GM15510 (cell line): ENCODE results near the gene CTDSPL.

Experiments
- POLR2A ChIP-seq: IDR thresholded peaks from 3 replicates; pipeline ENCODE4 v1.6.1; 2011; ENCODE audit warnings: borderline replicate concordance; ENCODE audit not compliant: insufficient read length; ENCODE audit errors: extremely low read depth

Gene CTDSPL

GRCh38 chr3:37867144-37867543 lies 5.5 kb downstream of the CTDSPL start:
- no peak for TF ChIP-seq POLR2A

DNA sequence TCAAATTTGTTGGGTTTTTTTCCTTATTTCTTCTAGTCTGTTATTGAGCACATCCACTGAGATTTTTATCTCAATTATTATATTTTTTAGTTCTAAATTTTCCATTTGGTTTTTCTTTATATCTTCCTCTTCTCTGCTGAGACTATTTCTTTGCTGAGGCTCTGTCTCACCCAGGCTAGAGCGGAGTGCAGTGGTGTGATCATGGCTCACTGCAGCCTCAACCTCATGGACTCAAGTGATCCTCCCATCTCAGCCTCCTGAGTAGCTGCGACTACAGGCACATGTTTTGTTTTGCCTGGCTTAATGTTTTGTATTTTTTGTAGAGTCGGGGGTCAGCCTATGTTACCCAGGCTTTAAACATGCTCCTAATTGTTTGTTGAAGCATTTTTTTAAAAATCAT lies 10.2 kb downstream of the CTDSPL start:
- TF ChIP-seq POLR2A = no peak

GRCh38 chr3:37872413-37873160 lies 10.9 kb downstream of the CTDSPL start:
- TF ChIP-seq POLR2A = no peak

GRCh38 chr3:37876279-37876678 lies 14.6 kb downstream of the CTDSPL start:
- TF ChIP-seq POLR2A = no peak

- no peak for TF ChIP-seq POLR2A
These were observed 21.0 kb downstream of the CTDSPL start for GRCh38 chr3:37882711-37883110.

DNA sequence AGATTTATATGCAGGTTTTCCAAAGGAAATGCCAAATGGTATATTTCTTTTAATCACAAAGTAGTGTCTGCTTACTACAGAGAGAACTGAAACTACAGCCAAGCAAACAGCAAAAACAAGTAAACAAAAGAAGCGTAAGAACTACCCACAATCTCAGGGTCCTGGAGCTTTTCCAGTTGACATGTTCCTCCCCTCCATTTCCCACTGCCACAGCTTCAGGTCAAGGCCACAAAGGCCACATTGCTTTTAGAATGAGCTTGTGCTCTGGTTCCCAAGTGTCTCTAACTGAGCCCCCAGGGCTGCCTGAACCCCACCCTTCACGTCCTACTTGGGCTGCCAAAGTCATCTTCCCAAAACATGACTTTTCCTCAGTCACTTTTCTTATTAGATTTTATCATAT lies 24.1 kb downstream of the CTDSPL start:
- TF ChIP-seq POLR2A = no peak

- TF ChIP-seq POLR2A = no peak
These were observed 24.7 kb downstream of the CTDSPL start for GRCh38 chr3:37886395-37886794.

GRCh38 chr3:37887062-37887461 lies 25.4 kb downstream of the CTDSPL start:
- TF ChIP-seq POLR2A = no peak

DNA sequence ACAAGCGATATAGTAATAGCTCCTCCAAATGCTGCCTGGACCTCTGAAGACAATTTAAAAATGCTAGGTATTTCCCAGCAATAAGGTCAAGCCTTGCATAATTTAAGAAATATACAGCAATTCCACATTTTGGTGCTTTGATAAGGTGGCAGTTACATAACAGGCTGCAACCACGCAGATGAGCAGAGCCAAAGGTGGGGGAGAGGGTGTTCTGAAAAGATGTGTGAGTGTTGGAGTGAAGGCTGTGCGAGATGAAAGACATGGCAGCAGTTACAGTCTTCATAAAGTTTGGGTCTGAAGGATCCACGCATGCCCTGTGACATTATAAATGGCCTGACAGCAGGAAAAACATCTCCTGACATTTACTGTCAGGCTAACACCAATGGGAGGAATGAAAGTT lies 26.1 kb downstream of the CTDSPL start:
- TF ChIP-seq POLR2A = no peak

DNA sequence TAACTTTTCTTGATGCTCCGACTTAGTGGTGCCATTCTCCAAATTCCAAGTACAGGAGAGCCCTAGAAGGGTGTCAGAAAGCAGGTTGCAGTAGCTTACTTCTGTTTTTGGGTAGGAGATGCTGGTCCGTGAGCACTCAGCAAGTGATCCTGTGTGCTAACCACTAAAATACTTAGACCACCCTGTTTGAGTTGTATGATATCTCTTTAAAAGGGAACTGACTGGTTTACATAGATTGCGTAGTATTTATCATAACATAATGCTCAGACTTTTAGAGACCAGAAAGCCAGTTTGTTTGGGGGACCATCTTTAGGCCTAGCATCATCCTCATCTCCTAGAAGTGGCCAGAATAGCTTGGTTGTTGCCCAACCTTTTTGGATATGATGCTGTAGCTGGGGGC lies 26.7 kb downstream of the CTDSPL start:
- TF ChIP-seq POLR2A = no peak

DNA sequence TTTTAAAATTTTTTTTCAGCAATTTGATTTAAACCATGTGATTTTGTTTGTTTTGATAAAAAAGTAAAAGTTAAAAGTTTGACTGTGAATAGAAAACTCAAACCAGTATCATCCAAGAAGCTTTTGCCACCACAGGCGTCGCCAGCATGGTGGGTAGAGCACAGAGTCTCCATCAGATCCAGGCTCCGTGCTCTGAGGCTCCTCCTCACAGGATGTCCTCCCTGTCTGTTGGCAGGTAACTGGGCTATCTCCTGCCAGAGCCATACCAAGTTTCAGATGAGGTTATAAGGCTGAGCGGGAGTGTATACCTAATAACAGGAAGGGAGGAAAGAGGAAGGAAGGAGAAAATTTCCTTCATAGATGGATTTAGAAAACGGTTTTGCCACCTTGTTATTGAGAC lies 28.8 kb downstream of the CTDSPL start:
- TF ChIP-seq POLR2A = no peak

- TF ChIP-seq POLR2A = no peak
These were observed 29.5 kb downstream of the CTDSPL start for GRCh38 chr3:37891227-37891626.

- no peak for TF ChIP-seq POLR2A
These were observed 31.4 kb downstream of the CTDSPL start for GRCh38 chr3:37892927-37893600.

GRCh38 chr3:37896827-37897226 lies 35.1 kb downstream of the CTDSPL start:
- TF ChIP-seq POLR2A = no peak

GRCh38 chr3:37897763-37898162 lies 36.1 kb downstream of the CTDSPL start:
- TF ChIP-seq POLR2A = no peak

DNA sequence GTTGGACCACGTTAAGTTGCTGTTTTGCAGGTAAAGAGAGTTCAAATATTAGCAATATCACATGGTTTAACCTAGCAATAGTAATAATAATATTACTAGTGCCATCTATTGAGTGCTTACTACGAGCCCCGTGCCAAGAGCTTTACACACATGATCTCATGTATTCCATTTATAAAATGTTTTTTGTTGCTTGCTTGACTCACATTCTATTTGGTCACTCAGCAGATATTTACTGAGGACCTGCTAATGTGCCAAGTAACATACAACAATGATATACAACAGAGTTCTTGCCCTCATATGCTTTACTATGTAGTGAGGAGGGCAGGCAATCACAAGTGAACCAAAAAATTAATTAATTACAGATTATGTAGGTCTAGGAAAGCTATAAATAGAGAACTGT lies 36.7 kb downstream of the CTDSPL start:
- no peak for TF ChIP-seq POLR2A
